H9 (cell line): ENCODE results near the gene SYNGR1. TPM values are rescaled to one million over a fixed set of nuclear protein-coding genes. Genes with fewer than 3 reads are reported as not detected.

Experiments used
- DNase-seq: peaks from one replicate; pipeline ENCODE4 v3.0.0-alpha.2; 2017
- H2AFZ ChIP-seq: one replicate; pipeline ENCODE4 v1.6.1; 2013; ENCODE audit warnings: mild to moderate bottlenecking, low read length, control low read depth, moderate library complexity
- H2AK5ac ChIP-seq: 2 replicates; pipeline ENCODE4 v1.6.1; 2013; ENCODE audit warnings: low read length, control low read depth, mixed read lengths; ENCODE audit not compliant: insufficient read length
- H2BK120ac ChIP-seq: one replicate; pipeline ENCODE4 v1.6.1; 2013; ENCODE audit warnings: low read depth, mild to moderate bottlenecking, low read length, control low read depth, inconsistent platforms; ENCODE audit not compliant: poor library complexity, severe bottlenecking
- H2BK12ac ChIP-seq: 2 replicates; pipeline ENCODE4 v1.6.1; 2013; ENCODE audit warnings: low read length, control low read depth, mixed read lengths, low read depth; ENCODE audit not compliant: insufficient read length
- H2BK15ac ChIP-seq: 2 replicates; pipeline ENCODE4 v1.6.1; 2013; ENCODE audit warnings: low read depth, low read length, control low read depth
- H2BK20ac ChIP-seq: one replicate; pipeline ENCODE4 v1.6.1; 2013; ENCODE audit warnings: low read depth, mild to moderate bottlenecking, low read length, control low read depth, inconsistent platforms; ENCODE audit not compliant: poor library complexity, severe bottlenecking
- H2BK5ac ChIP-seq: 2 replicates; pipeline ENCODE4 v1.6.1; 2013; ENCODE audit warnings: low read length, control low read depth, mixed read lengths; ENCODE audit not compliant: insufficient read length
- H3K14ac ChIP-seq: 2 replicates; pipeline ENCODE4 v1.6.1; 2013; ENCODE audit warnings: low read length, control low read depth; ENCODE audit not compliant: insufficient read depth
- H3K18ac ChIP-seq: 2 replicates; pipeline ENCODE4 v1.6.1; 2013; ENCODE audit warnings: low read depth, mild to moderate bottlenecking, mixed read lengths, low read length, control low read depth; ENCODE audit not compliant: insufficient read length
- H3K23ac ChIP-seq: 2 replicates; pipeline ENCODE4 v1.6.1; 2013; ENCODE audit warnings: low read length, control low read depth, mixed read lengths, low read depth; ENCODE audit not compliant: insufficient read length
- H3K23me2 ChIP-seq: 2 replicates; pipeline ENCODE4 v1.6.1; 2013; ENCODE audit warnings: low read depth, mild to moderate bottlenecking, mixed read lengths, low read length, control low read depth; ENCODE audit not compliant: insufficient read length, poor library complexity, severe bottlenecking
- H3K27ac ChIP-seq: 2 replicates; pipeline ENCODE4 v1.5.1; 2013; ENCODE audit warnings: low read length, control low read depth, mixed read lengths, low read depth; ENCODE audit not compliant: insufficient read length
- H3K27me3 ChIP-seq: 2 replicates; pipeline ENCODE4 v1.6.1; 2013; ENCODE audit warnings: low read length, control low read depth, inconsistent platforms; ENCODE audit not compliant: insufficient read depth
- H3K4ac ChIP-seq: 2 replicates; pipeline ENCODE4 v1.6.1; 2013; ENCODE audit warnings: low read depth, mild to moderate bottlenecking, control low read depth, inconsistent platforms, low read length, moderate library complexity
- H3K4me1 ChIP-seq: 2 replicates; pipeline ENCODE4 v1.6.1; 2013; ENCODE audit warnings: low read length, control low read depth, inconsistent platforms; ENCODE audit not compliant: insufficient read depth
- H3K4me2 ChIP-seq: 2 replicates; pipeline ENCODE4 v1.6.1; 2013; ENCODE audit warnings: low read length, control low read depth, mixed read lengths; ENCODE audit not compliant: insufficient read length, insufficient read depth
- H3K56ac ChIP-seq: 2 replicates; pipeline ENCODE4 v1.6.1; 2013; ENCODE audit warnings: low read depth, mild to moderate bottlenecking, mixed read lengths, low read length, control low read depth; ENCODE audit not compliant: insufficient read length
- H3K79me1 ChIP-seq: 2 replicates; pipeline ENCODE4 v1.6.1; 2013; ENCODE audit warnings: low read depth, mild to moderate bottlenecking, moderate library complexity, low read length, control low read depth, inconsistent platforms; ENCODE audit not compliant: insufficient read depth, poor library complexity, severe bottlenecking
- H3K79me2 ChIP-seq: 2 replicates; pipeline ENCODE4 v1.6.1; 2013; ENCODE audit warnings: low read length, control low read depth, inconsistent platforms; ENCODE audit not compliant: insufficient read depth
- H3K9ac ChIP-seq: 2 replicates; pipeline ENCODE4 v1.6.1; 2013; ENCODE audit warnings: low read length, control low read depth, mixed read lengths; ENCODE audit not compliant: insufficient read length; ENCODE audit errors: extremely low read depth
- H3K9me3 ChIP-seq: one replicate; pipeline ENCODE4 v1.6.1; 2013; ENCODE audit warnings: low read depth, low read length, inconsistent platforms; ENCODE audit not compliant: control insufficient read depth
- H3T11ph ChIP-seq: one replicate; pipeline ENCODE4 v1.6.1; 2013; ENCODE audit warnings: mild to moderate bottlenecking, low read length, control low read depth, inconsistent platforms
- H4K20me1 ChIP-seq: one replicate; pipeline ENCODE4 v1.6.1; 2013; ENCODE audit not compliant: control insufficient read depth, insufficient read length, insufficient read depth
- H4K5ac ChIP-seq: 2 replicates; pipeline ENCODE4 v1.6.1; 2013; ENCODE audit warnings: low read depth, mild to moderate bottlenecking, mixed read lengths, low read length, control low read depth; ENCODE audit not compliant: insufficient read length
- H4K8ac ChIP-seq: replicated peaks from 2 replicates; pipeline ENCODE4 v1.6.1; 2013; ENCODE audit warnings: low read length, control low read depth, mixed read lengths, low read depth; ENCODE audit not compliant: insufficient read length
- H4K91ac ChIP-seq: 2 replicates; pipeline ENCODE4 v1.6.1; 2013; ENCODE audit warnings: low read depth, mild to moderate bottlenecking, moderate library complexity, mixed read lengths, low read length, control low read depth; ENCODE audit not compliant: insufficient read length
- H3K27ac Mint-ChIP-seq, 3 experiments: 2 replicates in 2 of 3; 3 replicates in 1 of 3; pipeline ENCODE4 v1.8.0; 2020 to 2021; ENCODE audit warnings: mixed read lengths in 3 of 3, mild to moderate bottlenecking in 1 of 3, moderate library complexity in 1 of 3
- H3K27me3 Mint-ChIP-seq: 2 replicates; pipeline ENCODE4 v1.8.0; 2021; ENCODE audit warnings: low read depth, mild to moderate bottlenecking, moderate library complexity, mixed read lengths
- H3K36me3 Mint-ChIP-seq, 3 experiments: 2 replicates in 2 of 3; 3 replicates in 1 of 3; pipeline ENCODE4 v1.8.0; 2020 to 2021; ENCODE audit warnings: low read depth in 3 of 3, mixed read lengths in 3 of 3; ENCODE audit not compliant: insufficient read depth in 1 of 3
- H3K4me1 Mint-ChIP-seq, 2 experiments: 2 replicates each; pipeline ENCODE4 v1.8.0; 2020; ENCODE audit warnings: mixed read lengths in 2 of 2
- H3K4me3 Mint-ChIP-seq, 2 experiments: 2 replicates in 1 of 2; 3 replicates in 1 of 2; pipeline ENCODE4 v1.8.0; 2020 to 2021; ENCODE audit warnings: mild to moderate bottlenecking in 2 of 2, mixed read lengths in 2 of 2, moderate library complexity in 1 of 2
- H3K9me3 Mint-ChIP-seq, 2 experiments: 2 replicates in 1 of 2; 3 replicates in 1 of 2; pipeline ENCODE4 v1.8.0; 2020; ENCODE audit warnings: mild to moderate bottlenecking in 2 of 2, mixed read lengths in 2 of 2, moderate library complexity in 1 of 2
- WGBS: extraction: QIAGEN DNeasy Blood & Tissue Kit; methylation state at CpG from one replicate; pipeline ENCODE4 v1.1.7; 2013; ENCODE audit warnings: missing lambda C conversion rate, low lambda C conversion rate, mixed read lengths; ENCODE audit not compliant: insufficient read length; ENCODE audit errors: extremely low coverage; 5-methylcytosine and 5-hydroxymethylcytosine counted together
- total RNA-seq: library from RNA; stranded (reverse); gene quantifications from 2 replicates; pipeline ENCODE4 v1.2.1, GENCODE V29; 2021
- TF ChIP-seq, protein P1 (sequence below): fragments of 200-600 bp; sonication (generic); conservative IDR thresholded peaks from 3 replicates; pipeline ENCODE4 v1.8.0; 2021; ENCODE audit warnings: antibody characterized with exemption, mild to moderate bottlenecking

The SYNGR1 gene
- total RNA-seq, 1 experiment from 2014 or later: 13.2 TPM

DNA sequence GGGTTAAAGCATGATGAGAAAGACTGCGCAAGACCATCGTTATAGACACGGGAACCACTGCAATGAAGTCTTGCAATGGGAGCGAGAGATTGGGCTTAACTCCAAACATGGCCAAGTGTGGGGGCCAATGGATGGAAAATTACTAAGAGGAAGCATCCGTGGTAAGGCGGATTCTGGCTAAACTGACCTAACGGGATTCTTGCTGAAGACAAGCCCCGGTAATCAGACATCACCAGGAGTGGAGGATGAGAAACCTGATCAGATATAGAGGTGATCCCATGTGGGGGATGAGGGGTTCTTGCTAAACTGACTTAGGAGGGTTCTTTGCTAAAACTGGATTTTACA is 5.8 kb upstream of the SYNGR1 start:
- H3K9me3 ChIP-seq: no peaks in the 10 kb centered on the region
- no peak overlapping the region for H4K8ac ChIP-seq
- H2BK12ac ChIP-seq: no peak overlapping the region
- no peak overlapping the region for H3K56ac ChIP-seq
- H3K14ac ChIP-seq: no peak overlapping the region
- no peak overlapping the region for H3K23ac ChIP-seq
- no peak overlapping the region for H3K4me3 Mint-ChIP-seq
- H3K4me1 Mint-ChIP-seq: peaks cover 8 to 18% of the 10 kb centered on the region in 2 experiments
- no peak overlapping the region for H3K27ac Mint-ChIP-seq
- TF ChIP-seq, protein P1, sequence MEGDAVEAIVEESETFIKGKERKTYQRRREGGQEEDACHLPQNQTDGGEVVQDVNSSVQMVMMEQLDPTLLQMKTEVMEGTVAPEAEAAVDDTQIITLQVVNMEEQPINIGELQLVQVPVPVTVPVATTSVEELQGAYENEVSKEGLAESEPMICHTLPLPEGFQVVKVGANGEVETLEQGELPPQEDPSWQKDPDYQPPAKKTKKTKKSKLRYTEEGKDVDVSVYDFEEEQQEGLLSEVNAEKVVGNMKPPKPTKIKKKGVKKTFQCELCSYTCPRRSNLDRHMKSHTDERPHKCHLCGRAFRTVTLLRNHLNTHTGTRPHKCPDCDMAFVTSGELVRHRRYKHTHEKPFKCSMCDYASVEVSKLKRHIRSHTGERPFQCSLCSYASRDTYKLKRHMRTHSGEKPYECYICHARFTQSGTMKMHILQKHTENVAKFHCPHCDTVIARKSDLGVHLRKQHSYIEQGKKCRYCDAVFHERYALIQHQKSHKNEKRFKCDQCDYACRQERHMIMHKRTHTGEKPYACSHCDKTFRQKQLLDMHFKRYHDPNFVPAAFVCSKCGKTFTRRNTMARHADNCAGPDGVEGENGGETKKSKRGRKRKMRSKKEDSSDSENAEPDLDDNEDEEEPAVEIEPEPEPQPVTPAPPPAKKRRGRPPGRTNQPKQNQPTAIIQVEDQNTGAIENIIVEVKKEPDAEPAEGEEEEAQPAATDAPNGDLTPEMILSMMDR: no peak
- H2BK120ac ChIP-seq: no peak overlapping the region
- no peak overlapping the region for H2BK15ac ChIP-seq
- H3K4ac ChIP-seq: no peak overlapping the region
- H3K9me3 Mint-ChIP-seq: peaks cover 0 to 3% of the 10 kb centered on the region in 2 experiments; a peak in 2 of 5 replicates
- no peak overlapping the region for H3K18ac ChIP-seq
- H3K4me2 ChIP-seq: no peak overlapping the region
- H2AFZ ChIP-seq: no peak overlapping the region
- DNase-seq: no peak
- no peak overlapping the region for H4K91ac ChIP-seq
- H3K4me1 ChIP-seq: peaks cover 3% of the 10 kb centered on the region; the same call in 1 of the 2 replicates
- no peak overlapping the region for H3K27ac ChIP-seq
- H3K27me3 Mint-ChIP-seq: peaks cover 17% of the 10 kb centered on the region
- WGBS: no CpG with 5 or more reads among the region's 8 CpGs
- no peaks in the 10 kb centered on the region for H3K79me1 ChIP-seq
- H4K5ac ChIP-seq: no peak overlapping the region
- no peak overlapping the region for H3K9ac ChIP-seq
- no peaks in the 10 kb centered on the region for H3K79me2 ChIP-seq
- no peak overlapping the region for H2BK20ac ChIP-seq
- no peaks in the 10 kb centered on the region for H4K20me1 ChIP-seq
- H3T11ph ChIP-seq: no peak overlapping the region
- H2BK5ac ChIP-seq: no peak overlapping the region
- peaks cover under 1% of the 10 kb centered on the region for H3K23me2 ChIP-seq
- no peaks in the 10 kb centered on the region; a peak in 1 of 7 replicates for H3K36me3 Mint-ChIP-seq
- H3K27me3 ChIP-seq: no peaks in the 10 kb centered on the region
- H2AK5ac ChIP-seq: no peak overlapping the region
